Left colon (tissue), 2 donors: ENCODE results near the gene MYLK3. TPM values are rescaled to one million over a fixed set of nuclear protein-coding genes. Genes with fewer than 3 reads are reported as not detected.

Experiments
- ATAC-seq: fragments of 200-7000 bp; cut with Tn5 transposase; one replicate; pipeline ENCODE4 v1.9.1; 2020; ENCODE audit warnings: mild to moderate bottlenecking, moderate library complexity
- DNase-seq, 2 donors: peaks; one replicate each; pipeline ENCODE4 v3.0.0-alpha.2; 2020
- intact Hi-C, 2 donors: fragments of 100-400 bp; cut with DNase I in 1 of 2; cut with micrococcal nuclease in 1 of 2; formaldehyde crosslinking; loops; one replicate each; pipeline versions ENCODE4 v1.11.2 to v1.14.0; 2022; cut with DNase I, micrococcal nuclease
- total RNA-seq, 2 donors: library from RNA; stranded (reverse); fragmentation: NEBNext Ultra II Directional; extraction: Animal tissue kit (Norgen Biotek cat#: 25700); gene quantifications; one replicate each; pipeline ENCODE4 v1.2.1, GENCODE V29; 2021
- donor health status: DM: no; HTN: no; CAD: no.
- donor health status: DM: yes; HTN: yes; CAD: no.

Gene MYLK3
- total RNA-seq, 2 donors from 2014 or later: 0.11 TPM; not detected in 1

- DNase-seq (no peak), ATAC-seq (no peak)
- intact Hi-C loops: no loop called here
Measured at GRCh38 chr16:46765050-46765449, 16.9 kb upstream of the MYLK3 start.

GRCh38 chr16:46763147-46763546 lies 15.0 kb upstream of the MYLK3 start:
- no peak for ATAC-seq
- DNase-seq: no peak
- intact Hi-C loops: no loop called here

- ATAC-seq: no peak
- intact Hi-C loops: no loop called here
- no peak for DNase-seq
Measured at GRCh38 chr16:46762583-46762982, 14.4 kb upstream of the MYLK3 start.

GRCh38 chr16:46759309-46759708 lies 11.2 kb upstream of the MYLK3 start:
- ATAC-seq (no peak), DNase-seq (no peak)
- intact Hi-C loops: no loop called here

GRCh38 chr16:46757339-46758050 lies 9.4 kb upstream of the MYLK3 start:
- ATAC-seq (no peak), DNase-seq (no peak)
- intact Hi-C loops: no loop called here

- no peak for ATAC-seq
- no peak for DNase-seq
- intact Hi-C loops: no loop called here
Measured at GRCh38 chr16:46756772-46757171, 8.6 kb upstream of the MYLK3 start.

- DNase-seq (no peak), ATAC-seq (no peak)
- intact Hi-C loops: no loop called here
Measured at GRCh38 chr16:46753015-46753414, 4.9 kb upstream of the MYLK3 start.

GRCh38 chr16:46751381-46751780 lies 3.2 kb upstream of the MYLK3 start:
- intact Hi-C loops: no loop called here
- no peak for DNase-seq
- ATAC-seq: no peak

GRCh38 chr16:46748775-46749705 lies 896 bp upstream of the MYLK3 start:
- ATAC-seq: no peak
- no peak for DNase-seq
- intact Hi-C loops: loop anchor here in 1 of 2 donors (10.0 kb wide), 1 partner anchor 56 kb away; no protein-coding TSS in a partner anchor

- DNase-seq: no peak
- intact Hi-C loops: loop anchor here in 1 of 2 donors (10.0 kb wide), 1 partner anchor 58 kb away; no protein-coding TSS in a partner anchor
Measured at GRCh38 chr16:46746821-46747776, 1.0 kb downstream of the MYLK3 start.

GRCh38 chr16:46745617-46746016 lies 2.5 kb downstream of the MYLK3 start:
- DNase-seq: no peak
- ATAC-seq: no peak
- intact Hi-C loops: loop anchor here in 1 of 2 donors (10.0 kb wide), 1 partner anchor 59 kb away; no protein-coding TSS in a partner anchor

More at GRCh38 chr16:46746821-46747776, 1.0 kb downstream of the MYLK3 start:
- no peak for ATAC-seq

- ATAC-seq (no peak), DNase-seq (no peak)
- intact Hi-C loops: loop anchor here in 1 of 2 donors (10.0 kb wide), 1 partner anchor 62 kb away; no protein-coding TSS in a partner anchor
Measured at GRCh38 chr16:46743232-46743719, 4.9 kb downstream of the MYLK3 start.

- no peak for ATAC-seq
- no peak for DNase-seq
Measured at GRCh38 chr16:46739934-46740333, 8.2 kb downstream of the MYLK3 start.

GRCh38 chr16:46737621-46738214 lies 10.4 kb downstream of the MYLK3 start:
- intact Hi-C loops: no loop called here
- no peak for DNase-seq
- ATAC-seq: no peak

More at GRCh38 chr16:46739934-46740333, 8.2 kb downstream of the MYLK3 start:
- intact Hi-C loops: loop anchor here in 1 of 2 donors (10.0 kb wide), 1 partner anchor 65 kb away; no protein-coding TSS in a partner anchor

- ATAC-seq (no peak), DNase-seq (no peak)
- intact Hi-C loops: no loop called here
Measured at GRCh38 chr16:46736695-46737094, 11.4 kb downstream of the MYLK3 start.

- intact Hi-C loops: no loop called here
- no peak for DNase-seq
- ATAC-seq: no peak
Measured at GRCh38 chr16:46733319-46733830, 14.8 kb downstream of the MYLK3 start.

GRCh38 chr16:46732561-46732960 lies 15.6 kb downstream of the MYLK3 start:
- no peak for ATAC-seq

More at GRCh38 chr16:46732561-46732960, 15.6 kb downstream of the MYLK3 start:
- intact Hi-C loops: no loop called here
- no peak for DNase-seq
